ENCODE data around the gene TFAP2B.

Gene TFAP2B

GRCh38 chr6:50825375-50826036 lies 6.8 kb downstream of the TFAP2B start:
- no peak for DNase-seq

DNA sequence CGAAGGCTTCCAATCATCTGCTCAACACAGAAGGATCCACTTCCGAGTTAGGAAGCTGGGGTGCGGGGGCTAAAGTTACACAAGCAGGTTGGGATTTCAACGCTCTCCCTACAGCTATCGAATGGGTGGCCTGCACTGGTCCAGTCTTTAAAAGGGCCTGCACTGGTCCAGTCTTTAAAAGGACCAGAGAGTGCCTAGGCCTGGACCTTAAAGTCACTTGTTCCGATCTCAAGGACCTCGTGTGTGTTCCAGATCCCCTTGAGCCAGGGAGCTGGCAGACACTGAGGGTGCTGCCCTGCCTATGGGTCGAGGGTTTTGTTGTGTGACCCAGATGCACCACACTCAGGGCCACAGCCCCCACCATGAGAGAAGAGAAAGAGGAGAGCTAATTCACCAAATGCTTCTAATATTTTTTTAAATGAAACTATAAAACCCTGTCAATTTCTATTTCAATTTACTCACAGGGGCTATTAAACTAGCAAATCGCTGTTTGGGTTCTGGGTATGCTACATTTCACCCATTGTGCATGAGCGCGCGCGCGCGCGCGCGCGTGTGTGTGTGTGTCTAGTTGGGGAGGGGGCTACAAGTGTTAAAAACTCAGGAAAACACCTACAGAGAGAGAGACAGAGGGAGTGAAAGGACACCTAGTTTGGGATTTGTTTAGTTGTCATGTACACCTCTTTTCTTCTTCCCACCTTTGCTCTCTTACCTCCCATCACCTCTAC lies 7.5 kb downstream of the TFAP2B start:
- DNase-seq = no peak

GRCh38 chr6:50826803-50827202 lies 8.1 kb downstream of the TFAP2B start:
- DNase-seq = no peak

DNA sequence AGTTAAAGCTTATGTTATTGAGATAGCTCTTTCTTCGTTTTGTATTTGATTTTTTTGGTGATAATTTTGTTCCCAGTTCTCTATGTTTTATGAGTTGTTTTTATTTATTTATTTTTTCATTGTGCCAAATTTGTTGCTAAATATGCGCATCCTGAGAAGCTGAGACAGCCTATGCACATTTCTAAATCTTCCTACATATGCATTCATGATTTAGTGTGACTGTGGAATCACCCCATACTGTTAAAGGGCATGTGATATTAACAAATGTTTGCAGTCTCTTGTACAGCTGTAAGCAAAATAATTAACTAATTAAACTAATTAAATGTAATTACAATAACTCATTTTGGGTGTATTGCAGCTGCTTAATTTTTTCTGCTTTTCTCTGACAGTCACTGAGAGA lies 10.4 kb downstream of the TFAP2B start:
- no peak for DNase-seq

DNA sequence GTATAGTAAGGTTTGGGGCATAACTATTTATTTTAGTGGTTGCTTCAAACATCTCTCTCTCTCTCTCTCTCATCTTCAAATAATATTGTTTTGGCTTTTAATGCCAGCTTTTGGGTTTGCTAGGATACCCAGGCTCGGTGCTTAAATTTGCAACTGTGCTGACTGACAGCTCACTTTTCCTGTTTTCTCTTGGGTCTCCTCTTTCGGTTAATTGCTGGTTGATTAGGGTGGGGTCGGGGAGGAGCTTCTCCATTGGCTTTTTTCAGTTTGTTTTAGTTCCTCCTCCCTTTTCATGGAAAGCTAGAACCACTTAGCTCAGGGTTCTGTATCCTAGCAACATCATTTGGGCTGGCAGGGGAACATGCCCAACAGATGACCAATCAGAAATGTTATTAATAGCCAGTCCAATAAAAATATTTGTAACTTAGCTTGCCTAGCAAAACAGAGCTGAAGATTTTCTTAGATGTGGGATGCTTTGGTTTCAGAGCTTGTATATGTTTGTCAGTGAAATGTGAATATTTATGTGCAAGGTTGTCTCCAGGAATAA lies 11.3 kb downstream of the TFAP2B start:
- no peak for DNase-seq

DNA sequence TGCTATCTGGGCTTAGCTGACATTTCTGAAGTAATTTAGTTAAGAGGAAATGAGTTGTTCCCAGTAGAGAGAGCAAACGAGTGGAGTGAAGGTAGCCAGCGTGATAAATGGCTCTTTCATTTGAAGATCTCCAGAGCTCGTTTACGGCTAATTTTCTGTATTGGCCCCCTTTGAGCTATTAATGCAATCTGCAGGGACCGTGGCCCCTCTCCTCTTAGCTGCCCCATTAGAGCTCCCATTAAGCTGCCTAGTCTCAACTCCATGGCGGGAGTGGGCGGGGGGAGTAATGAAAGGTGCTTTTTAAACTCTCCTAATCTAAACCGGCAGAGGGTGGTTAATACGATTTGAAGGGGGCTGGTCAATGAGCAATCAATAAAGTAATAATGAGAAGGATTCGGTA lies 12.5 kb downstream of the TFAP2B start:
- no peak for DNase-seq

GRCh38 chr6:50832912-50833311 lies 14.2 kb downstream of the TFAP2B start:
- DNase-seq = no peak

DNA sequence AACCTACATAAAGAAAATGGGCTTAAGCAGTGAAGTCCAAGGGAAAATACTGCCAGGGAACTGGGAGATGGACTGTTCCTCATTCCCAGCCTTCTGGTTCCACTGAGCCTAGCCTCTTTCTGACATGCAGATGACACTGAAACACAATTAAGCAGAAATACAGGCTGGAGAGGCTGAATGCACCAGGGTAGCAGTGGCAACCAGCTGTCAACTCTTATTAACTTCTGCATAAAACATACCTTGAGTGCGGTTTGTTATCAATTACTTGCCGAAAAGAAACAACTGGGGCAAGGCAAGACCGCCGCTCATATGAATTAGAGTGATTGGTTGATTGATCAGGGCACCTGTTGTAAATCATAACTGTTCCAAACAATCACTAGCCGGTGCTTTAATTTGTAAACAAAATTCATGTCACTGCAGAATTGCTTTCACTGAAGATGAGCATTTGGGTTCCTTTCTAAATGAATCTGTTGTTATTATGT lies 16.3 kb downstream of the TFAP2B start:
- no peak for DNase-seq

DNA sequence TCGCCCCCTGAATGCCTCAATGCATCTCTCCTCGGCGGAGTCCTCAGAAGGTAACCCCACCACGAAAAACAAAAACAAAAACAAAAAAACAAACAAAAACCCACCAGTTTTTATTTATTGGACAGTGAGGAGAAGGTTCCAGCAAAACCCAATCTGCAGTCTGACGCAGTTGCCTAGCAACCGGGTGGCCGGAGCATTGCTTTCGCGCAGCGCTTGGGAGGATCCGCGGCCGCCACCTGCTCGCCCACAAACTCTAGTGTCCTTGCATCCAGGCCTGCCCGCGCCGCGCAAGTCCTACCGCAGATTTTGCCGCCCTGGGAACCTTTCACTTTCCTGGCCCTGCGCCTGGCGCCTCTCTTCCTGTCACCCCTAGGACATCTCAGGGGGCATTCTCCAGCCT lies 17.6 kb downstream of the TFAP2B start:
- no peak for DNase-seq

DNA sequence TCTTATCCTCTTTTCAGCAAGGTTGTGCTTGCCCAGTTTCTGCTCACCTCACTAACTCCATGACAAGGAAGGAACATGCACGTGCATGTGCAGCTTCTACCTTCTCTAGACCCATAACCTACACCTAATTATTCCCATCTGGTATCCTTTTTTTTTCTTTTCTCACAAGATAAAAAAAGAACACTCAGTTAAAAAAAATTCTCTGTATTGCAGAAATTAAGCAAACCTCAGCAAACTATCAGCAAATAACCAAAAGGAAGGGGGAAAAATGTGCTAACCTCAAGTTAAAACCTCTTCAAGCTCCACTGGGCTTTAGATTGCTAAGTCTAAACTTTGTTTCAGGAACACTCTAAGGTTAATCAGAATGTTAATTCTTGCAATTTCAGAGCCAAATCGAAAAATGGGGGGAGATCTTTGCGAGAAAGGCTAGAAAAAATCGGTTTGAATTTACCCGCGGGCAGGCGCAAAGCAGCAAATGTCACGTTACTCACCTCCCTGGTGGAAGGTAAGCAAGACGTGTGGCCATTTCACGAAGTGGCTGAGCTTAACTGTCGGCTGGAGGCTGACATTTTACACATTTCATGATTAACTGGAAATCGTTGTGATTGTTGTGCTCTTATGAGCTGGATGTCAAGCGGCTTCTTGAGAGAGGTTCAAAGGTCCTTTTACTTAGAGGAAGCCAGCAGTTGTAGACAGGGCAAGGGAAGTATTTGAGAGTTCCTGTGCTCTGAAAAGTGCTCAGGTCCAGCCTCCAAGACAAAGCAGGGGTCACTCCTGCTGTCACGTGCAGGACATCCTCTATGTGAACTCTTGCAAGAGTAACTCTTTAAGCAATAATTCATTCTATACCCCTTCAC lies 19.1 kb downstream of the TFAP2B start:
- no peak for DNase-seq

- no peak for DNase-seq
These were observed 21.6 kb downstream of the TFAP2B start for GRCh38 chr6:50840112-50840810.

DNA sequence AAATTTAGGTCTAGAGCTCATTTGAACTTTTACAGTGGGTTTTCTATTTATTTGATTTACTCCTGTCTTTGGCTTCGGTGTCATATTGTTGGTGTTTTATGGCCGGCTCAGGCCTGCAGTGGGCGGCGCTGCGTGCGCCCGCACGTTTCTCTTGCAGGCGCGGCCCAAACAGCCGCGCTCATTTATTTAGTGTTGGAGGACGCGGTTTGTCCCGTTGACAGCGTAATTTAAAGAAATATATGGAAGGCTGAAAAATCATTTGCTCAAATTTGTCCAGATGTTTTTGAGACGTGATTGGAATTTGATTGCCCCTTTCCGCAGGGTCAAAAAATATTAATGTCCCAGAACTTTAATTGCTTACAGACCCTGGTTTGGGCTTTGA lies 22.1 kb downstream of the TFAP2B start:
- DNase-seq = no peak

- no peak for DNase-seq
These were observed 23.8 kb downstream of the TFAP2B start for GRCh38 chr6:50842446-50842845.

- DNase-seq = no peak
These were observed 24.3 kb downstream of the TFAP2B start for GRCh38 chr6:50842861-50843384.

- DNase-seq = no peak
These were observed 25.2 kb downstream of the TFAP2B start for GRCh38 chr6:50843842-50844241.

DNA sequence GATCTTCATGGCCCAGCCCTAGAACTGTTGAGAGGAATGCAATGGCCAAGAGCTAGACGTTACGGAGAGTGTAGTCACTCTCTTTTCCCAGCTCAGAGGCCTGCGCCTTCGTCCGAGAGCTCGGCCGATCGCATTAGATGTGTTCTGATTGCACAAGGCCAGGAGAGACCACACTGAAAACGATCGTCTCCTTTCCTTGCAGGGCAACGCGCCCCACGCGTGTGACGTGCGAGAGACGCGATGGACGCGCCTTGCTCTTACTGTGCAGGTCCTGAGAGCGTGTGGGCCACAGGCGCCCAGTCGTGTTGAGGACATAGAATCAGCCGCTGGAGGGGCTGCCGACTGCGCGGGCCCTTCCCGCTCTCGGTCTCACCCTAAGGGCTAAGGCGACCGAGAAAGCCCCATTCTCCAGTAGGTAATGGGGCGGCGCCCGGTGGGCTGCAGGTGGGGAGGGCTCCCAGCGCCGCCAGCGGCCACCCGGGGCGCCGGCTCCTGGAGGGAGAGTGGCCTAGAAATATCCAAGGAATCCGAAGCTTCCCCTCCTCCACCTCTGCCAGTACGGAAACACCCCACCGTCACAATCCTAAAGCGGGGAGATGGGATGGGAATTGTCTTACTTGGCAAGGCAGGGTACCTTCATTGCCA lies 26.9 kb downstream of the TFAP2B start:
- DNase-seq = no peak

DNA sequence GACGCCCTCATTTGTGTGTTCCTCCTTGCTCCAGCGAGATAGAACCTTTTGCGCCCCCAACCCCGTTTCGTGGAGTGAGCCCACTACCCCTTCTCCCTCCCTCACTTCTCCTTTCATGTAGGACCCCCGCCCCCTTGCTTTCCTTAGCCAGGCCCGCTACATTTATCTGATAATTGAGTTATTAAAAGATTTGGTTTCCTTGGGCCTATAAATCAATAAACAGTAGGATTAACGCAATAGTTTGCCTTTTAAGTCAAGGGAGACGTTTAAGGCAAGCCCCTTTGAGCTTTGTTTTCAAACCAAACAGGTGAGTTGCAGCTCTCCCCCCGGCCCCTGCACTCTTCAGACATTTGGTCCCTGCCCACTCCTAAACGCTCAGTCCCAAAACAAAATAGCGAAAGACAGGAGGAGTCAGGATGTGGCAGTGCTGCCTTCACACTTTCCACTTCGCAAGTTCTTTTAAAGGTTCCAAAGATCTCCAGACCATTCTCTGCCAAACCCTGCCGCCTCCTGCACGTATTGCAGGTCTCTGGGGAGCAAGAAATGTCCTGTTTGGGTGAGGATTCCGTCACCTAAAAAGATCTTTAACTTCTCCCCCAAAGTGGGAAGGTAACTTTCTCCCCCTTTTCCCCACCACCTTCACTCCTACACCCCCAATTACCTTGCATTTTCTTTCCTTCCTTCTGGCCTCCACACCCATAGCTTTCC lies 27.6 kb downstream of the TFAP2B start:
- DNase-seq = no peak

- no peak for DNase-seq
These were observed 28.1 kb downstream of the TFAP2B start for GRCh38 chr6:50846852-50847155.

- no peak for DNase-seq
These were observed 29.4 kb downstream of the TFAP2B start for GRCh38 chr6:50847890-50848594.

DNA sequence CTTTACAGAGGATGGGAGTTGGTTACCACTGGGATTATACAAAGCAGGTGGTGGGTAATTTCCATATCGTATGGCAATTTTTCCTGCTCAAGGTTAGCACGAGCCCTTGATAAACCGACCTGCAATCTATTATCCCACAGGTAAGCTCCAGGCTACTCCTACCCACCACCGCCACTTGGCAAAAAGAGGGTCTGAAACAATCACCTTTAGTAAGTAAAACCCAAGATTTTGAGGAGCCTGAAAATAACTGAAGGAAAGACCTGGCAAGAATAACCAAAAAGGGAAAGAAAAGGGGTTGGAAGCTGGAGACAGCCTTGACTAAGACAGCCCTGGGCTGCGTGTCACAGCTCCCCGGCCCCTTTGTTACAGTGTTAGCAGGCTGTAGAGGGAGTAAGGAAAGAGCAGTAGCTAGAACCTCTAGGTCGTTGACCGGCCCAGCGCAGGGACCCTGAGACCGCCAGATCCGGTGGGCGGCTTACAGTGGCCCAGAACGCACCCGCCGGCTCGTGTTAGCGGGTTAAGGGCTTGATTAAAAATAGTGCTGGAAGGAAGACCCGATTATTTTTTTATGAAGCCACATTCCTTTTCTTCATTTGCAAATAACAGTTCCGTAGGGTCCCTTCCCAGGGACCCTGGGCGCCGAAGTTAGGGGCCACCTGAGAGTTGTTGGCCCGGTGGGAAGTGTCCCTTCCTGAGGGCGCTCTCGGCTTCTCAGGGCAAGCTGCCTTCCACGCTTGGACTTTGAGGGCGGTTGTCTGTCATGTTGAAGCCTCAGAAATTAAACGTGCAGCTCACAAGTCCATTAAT lies 30.5 kb downstream of the TFAP2B start:
- no peak for DNase-seq

Data from SHP77 treated with DMSO at 0.1 percent for 48 hours (cell line).